ENCODE results near the gene ENDOU.

DNA sequence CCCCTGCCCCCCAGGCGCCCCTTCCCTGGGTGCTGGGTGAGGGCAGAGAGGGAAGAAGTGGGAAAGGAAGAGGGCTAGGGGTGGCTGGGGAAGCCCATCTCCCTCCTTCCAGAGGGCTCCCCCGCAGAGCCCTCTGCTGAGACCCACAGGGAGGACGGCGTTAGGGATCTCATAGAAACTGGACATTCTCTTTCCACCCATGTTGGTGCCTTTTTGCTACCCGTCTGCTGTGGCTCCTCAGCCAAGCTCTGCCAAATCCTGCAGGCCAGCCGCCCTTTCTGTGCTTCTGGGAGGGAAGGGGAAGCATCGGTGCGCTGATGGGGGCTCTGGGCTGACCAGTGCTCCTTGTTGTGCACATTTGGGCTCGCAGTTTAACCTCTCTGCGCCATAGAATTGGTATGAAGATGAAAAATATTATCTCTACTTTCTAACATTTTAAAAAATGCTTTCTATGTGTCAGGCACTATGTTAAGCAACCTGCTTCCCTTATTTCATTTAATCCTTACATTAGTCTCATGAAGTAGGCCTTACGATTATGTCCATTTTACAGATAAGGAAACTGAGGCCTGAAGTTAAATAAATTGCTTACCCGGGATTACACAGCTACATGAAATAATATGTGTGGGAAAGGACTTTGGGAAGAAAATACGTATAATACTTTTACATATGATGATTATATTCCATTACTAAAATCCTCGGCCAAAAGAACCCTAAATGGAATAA lies 48.7 kb upstream of the ENDOU start:
- no peak for TF ChIP-seq POLR2A (IDR thresholded peaks at IDR 0.05)
- TF ChIP-seq, protein P1, sequence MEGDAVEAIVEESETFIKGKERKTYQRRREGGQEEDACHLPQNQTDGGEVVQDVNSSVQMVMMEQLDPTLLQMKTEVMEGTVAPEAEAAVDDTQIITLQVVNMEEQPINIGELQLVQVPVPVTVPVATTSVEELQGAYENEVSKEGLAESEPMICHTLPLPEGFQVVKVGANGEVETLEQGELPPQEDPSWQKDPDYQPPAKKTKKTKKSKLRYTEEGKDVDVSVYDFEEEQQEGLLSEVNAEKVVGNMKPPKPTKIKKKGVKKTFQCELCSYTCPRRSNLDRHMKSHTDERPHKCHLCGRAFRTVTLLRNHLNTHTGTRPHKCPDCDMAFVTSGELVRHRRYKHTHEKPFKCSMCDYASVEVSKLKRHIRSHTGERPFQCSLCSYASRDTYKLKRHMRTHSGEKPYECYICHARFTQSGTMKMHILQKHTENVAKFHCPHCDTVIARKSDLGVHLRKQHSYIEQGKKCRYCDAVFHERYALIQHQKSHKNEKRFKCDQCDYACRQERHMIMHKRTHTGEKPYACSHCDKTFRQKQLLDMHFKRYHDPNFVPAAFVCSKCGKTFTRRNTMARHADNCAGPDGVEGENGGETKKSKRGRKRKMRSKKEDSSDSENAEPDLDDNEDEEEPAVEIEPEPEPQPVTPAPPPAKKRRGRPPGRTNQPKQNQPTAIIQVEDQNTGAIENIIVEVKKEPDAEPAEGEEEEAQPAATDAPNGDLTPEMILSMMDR (IDR thresholded peaks at IDR 0.05): no peak
